Panc1 (cell line): Measurements from ENCODE around the gene DRD4. TPM values are rescaled to one million over a fixed set of nuclear protein-coding genes. Genes with fewer than 3 reads are reported as not detected.

Experiments
- ATAC-seq: fragments of 200-7000 bp; cut with Tn5 transposase; 2 replicates; pipeline ENCODE4 v1.9.1; 2020; ENCODE audit warnings: mild to moderate bottlenecking, moderate library complexity
- BruUV-seq: library from RNA; stranded (reverse); fragments of 400-500 nt; replicated peaks from 2 replicates; lab custom pipeline; 2021; lab: Mats Ljungman, UMichigan
- CTCF ChIA-PET: fragments of 300-600 bp; sonication (Branson Sonifier 250); formaldehyde crosslinking; loops from one replicate; lab custom pipeline; 2022; ENCODE audit warnings: antibody characterized with exemption; lab: Charles Lee
- POLR2A ChIA-PET: fragments of 300-600 bp; sonication (Branson Sonifier 250); formaldehyde crosslinking; loops from one replicate; lab custom pipeline; 2022; ENCODE audit warnings: antibody characterized with exemption; lab: Charles Lee
- DNase-seq: peaks from one replicate; pipeline ENCODE4 v3.0.0-alpha.2; 2010; ENCODE audit warnings: low read depth, low spot score
- H3K27ac ChIP-seq: 2 replicates; pipeline ENCODE4 v1.5.1; 2011; ENCODE audit warnings: mild to moderate bottlenecking, low read length, inconsistent platforms
- H3K27me3 ChIP-seq: fragments of 200-500 bp; sonication (Bioruptor generic); 2 replicates; pipeline ENCODE4 v1.6.0; 2014; ENCODE audit warnings: low read length, inconsistent platforms; ENCODE audit not compliant: control insufficient read depth, insufficient read depth
- H3K36me3 ChIP-seq: fragments of 200-500 bp; sonication (Bioruptor generic); 2 replicates; pipeline ENCODE4 v1.5.1; 2014; ENCODE audit warnings: inconsistent platforms, mild to moderate bottlenecking, low read length, moderate library complexity; ENCODE audit not compliant: control insufficient read depth, insufficient read depth
- H3K4me1 ChIP-seq: 2 replicates; pipeline ENCODE4 v1.5.1; 2011; ENCODE audit warnings: inconsistent platforms, mild to moderate bottlenecking, low read length, moderate library complexity; ENCODE audit not compliant: control insufficient read depth, insufficient read depth
- H3K4me3 ChIP-seq, 2 experiments: 2 replicates each; pipeline ENCODE4 v1.5.1; 2011 to 2012; ENCODE audit warnings: low read depth in 2 of 2, low read length in 2 of 2, mild to moderate bottlenecking in 2 of 2, inconsistent platforms in 1 of 2, moderate library complexity in 1 of 2
- H3K9me3 ChIP-seq: fragments of 200-500 bp; sonication (Bioruptor generic); 2 replicates; pipeline ENCODE4 v1.5.1; 2014; ENCODE audit warnings: low read depth, mild to moderate bottlenecking, inconsistent platforms, low read length, moderate library complexity; ENCODE audit not compliant: control insufficient read depth, insufficient read depth
- POLR2AphosphoS5 ChIP-seq: IDR thresholded peaks from 2 replicates; pipeline ENCODE4 v1.6.1; 2012; ENCODE audit warnings: mild to moderate bottlenecking, low read depth, low read length, moderate library complexity
- SIN3A ChIP-seq: IDR thresholded peaks from 2 replicates; pipeline ENCODE4 v1.6.1; 2012; ENCODE audit warnings: low read depth, mild to moderate bottlenecking, low read length, moderate library complexity, borderline replicate concordance; ENCODE audit not compliant: insufficient read depth
- TCF7L2 ChIP-seq: IDR thresholded peaks from 2 replicates; pipeline ENCODE4 v1.6.1; 2011; ENCODE audit warnings: mild to moderate bottlenecking, low read depth, low read length, inconsistent platforms
- in situ Hi-C: cut with HindIII; loops from 2 replicates; pipeline ENCODE4 v1.10.0; 2016; ENCODE audit warnings: low sequenced_read_pairs, low pct_unique_long_range_greater_than_20kb
- intact Hi-C: fragments of 100-400 bp; cut with micrococcal nuclease; formaldehyde crosslinking; loops from one replicate; pipeline ENCODE4 v1.10.0; 2022; ENCODE audit not compliant: unreplicated experiment
- total RNA-seq: library from RNA; stranded (reverse); gene quantifications from one replicate; pipeline ENCODE4 v1.2.1, GENCODE V29; 2021; ENCODE audit not compliant: unreplicated experiment
- TF ChIP-seq, protein P1 (sequence below): fragments of 450-650 bp; IDR thresholded peaks from 2 replicates; pipeline ENCODE4 v1.5.1; 2017; ENCODE audit warnings: mild to moderate bottlenecking
- TF ChIP-seq, protein P2 (sequence below), 2 experiments: IDR thresholded peaks; 2 replicates each; pipeline ENCODE4 v1.6.1; 2011 to 2012; ENCODE audit warnings: low read depth in 2 of 2, control low read depth in 1 of 2, low read length in 1 of 2, mild to moderate bottlenecking in 1 of 2, moderate library complexity in 1 of 2; ENCODE audit not compliant: insufficient read depth in 1 of 2

Gene DRD4
- total RNA-seq, 1 experiment from 2014 or later = 0.95 TPM

DNA sequence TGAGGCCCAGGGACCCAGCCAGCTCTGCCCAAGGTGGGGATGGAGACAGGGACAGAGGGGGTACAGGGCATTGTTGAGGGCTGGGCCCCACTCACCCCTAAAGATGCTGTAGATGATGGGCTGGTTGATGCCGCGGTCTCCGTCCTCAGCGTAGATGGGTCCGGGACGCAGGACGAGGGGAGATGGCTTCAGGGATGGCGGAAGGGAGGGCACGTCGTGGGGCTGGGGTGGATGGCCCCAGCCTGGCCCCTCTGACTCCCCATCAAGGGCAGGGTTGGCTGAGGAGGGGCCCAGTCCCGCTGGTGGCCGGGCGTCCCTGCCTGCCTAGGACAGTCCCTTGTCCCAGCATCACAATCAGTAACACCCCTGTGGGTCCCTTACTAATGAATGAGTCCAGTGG, 16.9 kb upstream of the DRD4 start:
- BruUV-seq = no TSS peak
- DNase-seq (no peak), ATAC-seq (no peak)
- Histone ChIP-seq H3K9me3 (no peaks in the 10 kb centered on the region), H3K36me3 (no peaks in the 10 kb centered on the region; the same call in 1 of the 2 replicates), H3K4me1 (peaks cover 20% of the 10 kb centered on the region), H3K27me3 (no peaks in the 10 kb centered on the region), H3K4me3 (no peak overlapping the region), H3K27ac (no peak overlapping the region)
- intact Hi-C loops (no loop called here), in situ Hi-C loops (no loop called here)
- CTCF ChIA-PET = no interaction called here
- POLR2A ChIA-PET = no interaction called here
- TF ChIP-seq, protein P1, sequence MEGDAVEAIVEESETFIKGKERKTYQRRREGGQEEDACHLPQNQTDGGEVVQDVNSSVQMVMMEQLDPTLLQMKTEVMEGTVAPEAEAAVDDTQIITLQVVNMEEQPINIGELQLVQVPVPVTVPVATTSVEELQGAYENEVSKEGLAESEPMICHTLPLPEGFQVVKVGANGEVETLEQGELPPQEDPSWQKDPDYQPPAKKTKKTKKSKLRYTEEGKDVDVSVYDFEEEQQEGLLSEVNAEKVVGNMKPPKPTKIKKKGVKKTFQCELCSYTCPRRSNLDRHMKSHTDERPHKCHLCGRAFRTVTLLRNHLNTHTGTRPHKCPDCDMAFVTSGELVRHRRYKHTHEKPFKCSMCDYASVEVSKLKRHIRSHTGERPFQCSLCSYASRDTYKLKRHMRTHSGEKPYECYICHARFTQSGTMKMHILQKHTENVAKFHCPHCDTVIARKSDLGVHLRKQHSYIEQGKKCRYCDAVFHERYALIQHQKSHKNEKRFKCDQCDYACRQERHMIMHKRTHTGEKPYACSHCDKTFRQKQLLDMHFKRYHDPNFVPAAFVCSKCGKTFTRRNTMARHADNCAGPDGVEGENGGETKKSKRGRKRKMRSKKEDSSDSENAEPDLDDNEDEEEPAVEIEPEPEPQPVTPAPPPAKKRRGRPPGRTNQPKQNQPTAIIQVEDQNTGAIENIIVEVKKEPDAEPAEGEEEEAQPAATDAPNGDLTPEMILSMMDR = no peak
- TF ChIP-seq, protein P2, sequence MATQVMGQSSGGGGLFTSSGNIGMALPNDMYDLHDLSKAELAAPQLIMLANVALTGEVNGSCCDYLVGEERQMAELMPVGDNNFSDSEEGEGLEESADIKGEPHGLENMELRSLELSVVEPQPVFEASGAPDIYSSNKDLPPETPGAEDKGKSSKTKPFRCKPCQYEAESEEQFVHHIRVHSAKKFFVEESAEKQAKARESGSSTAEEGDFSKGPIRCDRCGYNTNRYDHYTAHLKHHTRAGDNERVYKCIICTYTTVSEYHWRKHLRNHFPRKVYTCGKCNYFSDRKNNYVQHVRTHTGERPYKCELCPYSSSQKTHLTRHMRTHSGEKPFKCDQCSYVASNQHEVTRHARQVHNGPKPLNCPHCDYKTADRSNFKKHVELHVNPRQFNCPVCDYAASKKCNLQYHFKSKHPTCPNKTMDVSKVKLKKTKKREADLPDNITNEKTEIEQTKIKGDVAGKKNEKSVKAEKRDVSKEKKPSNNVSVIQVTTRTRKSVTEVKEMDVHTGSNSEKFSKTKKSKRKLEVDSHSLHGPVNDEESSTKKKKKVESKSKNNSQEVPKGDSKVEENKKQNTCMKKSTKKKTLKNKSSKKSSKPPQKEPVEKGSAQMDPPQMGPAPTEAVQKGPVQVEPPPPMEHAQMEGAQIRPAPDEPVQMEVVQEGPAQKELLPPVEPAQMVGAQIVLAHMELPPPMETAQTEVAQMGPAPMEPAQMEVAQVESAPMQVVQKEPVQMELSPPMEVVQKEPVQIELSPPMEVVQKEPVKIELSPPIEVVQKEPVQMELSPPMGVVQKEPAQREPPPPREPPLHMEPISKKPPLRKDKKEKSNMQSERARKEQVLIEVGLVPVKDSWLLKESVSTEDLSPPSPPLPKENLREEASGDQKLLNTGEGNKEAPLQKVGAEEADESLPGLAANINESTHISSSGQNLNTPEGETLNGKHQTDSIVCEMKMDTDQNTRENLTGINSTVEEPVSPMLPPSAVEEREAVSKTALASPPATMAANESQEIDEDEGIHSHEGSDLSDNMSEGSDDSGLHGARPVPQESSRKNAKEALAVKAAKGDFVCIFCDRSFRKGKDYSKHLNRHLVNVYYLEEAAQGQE (IDR thresholded peaks at IDR 0.05; ENCODE audit: insufficient read depth in 1 of 2, low read depth in 2 of 2, low read length in 1 of 2) = no peak
- TF ChIP-seq POLR2AphosphoS5 = no peak
- TF ChIP-seq TCF7L2 = no peak
- no peak for TF ChIP-seq SIN3A

DNA sequence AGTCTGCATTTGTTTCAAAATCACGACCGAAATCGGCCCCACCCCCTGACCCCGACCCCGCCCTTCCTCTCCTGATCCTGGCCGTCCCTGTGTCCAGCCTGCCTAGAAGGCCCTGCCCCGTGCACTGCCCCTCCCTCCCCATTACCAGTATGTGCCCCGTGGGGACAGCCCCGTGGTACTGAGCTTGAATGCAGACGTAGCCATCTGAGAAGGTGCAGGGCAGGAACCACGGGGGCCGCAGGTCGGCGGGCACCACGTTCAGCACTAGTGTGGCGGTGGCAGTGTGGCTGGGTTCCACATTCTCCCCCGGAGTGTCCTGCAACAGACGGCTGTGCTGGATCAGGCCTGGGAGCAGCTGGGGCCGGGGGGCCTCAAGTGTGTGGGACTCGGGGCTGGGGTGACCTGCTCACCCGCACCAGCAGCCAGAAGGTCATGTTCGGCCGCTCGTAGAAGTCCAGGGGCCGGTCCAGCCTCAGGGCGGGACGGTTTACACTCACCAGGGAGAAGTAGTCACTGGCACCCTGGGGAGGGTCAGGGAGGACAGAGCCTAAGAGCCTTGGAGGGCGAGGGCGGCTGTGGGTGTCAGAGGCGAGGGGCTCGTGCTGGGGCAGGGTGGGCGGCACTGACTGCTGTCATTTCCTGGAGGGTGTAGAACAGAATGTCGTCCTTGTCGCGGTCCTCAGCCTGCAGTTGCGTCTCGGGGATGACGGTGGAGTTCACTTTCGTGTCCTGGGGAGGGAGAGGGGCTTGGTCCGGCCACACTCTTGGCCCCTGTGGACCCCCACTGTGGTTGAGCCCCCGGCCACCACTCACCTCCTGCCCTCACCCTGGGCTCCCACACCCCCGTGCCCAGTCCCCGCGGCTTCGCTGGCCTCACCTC, 15.9 kb upstream of the DRD4 start:
- H3K36me3 ChIP-seq = no peaks in the 10 kb centered on the region
- ChIA-PET CTCF (no interaction called here), POLR2A (no interaction called here)
- H3K4me3 ChIP-seq = no peak overlapping the region
- H3K27me3 ChIP-seq = no peaks in the 10 kb centered on the region
- in situ Hi-C loops (no loop called here), intact Hi-C loops (no loop called here)
- peaks cover 18% of the 10 kb centered on the region for H3K4me1 ChIP-seq
- BruUV-seq = no TSS peak
- no peaks in the 10 kb centered on the region for H3K9me3 ChIP-seq
- ATAC-seq = peak; percentile 18
- TF ChIP-seq, protein P1 = no peak
- TF ChIP-seq, protein P2 (IDR thresholded peaks at IDR 0.05; ENCODE audit: insufficient read depth in 1 of 2, low read depth in 2 of 2, low read length in 1 of 2) = no peak
- TF ChIP-seq TCF7L2 = no peak
- no peak for TF ChIP-seq SIN3A
- TF ChIP-seq POLR2AphosphoS5 = no peak
- no peak for DNase-seq
- H3K27ac ChIP-seq = no peak overlapping the region
